Measurements from ENCODE around the gene LRRC8D. TPM values are rescaled to one million over a fixed set of nuclear protein-coding genes. Genes with fewer than 3 reads are reported as not detected.
"Not testable (repeated sequence)": the region's sequence is repeated elsewhere in the genome, so short reads cannot be mapped to it uniquely, and the experiment has no call there.

The LRRC8D gene
- total RNA-seq, 4 donors from 2014 or later: 14.4 to 17.7 (median 15.7) TPM

GRCh38 chr1:89781494-89782126, 39.2 kb upstream of the LRRC8D start:
- no peak for DNase-seq (ENCODE audit: low spot score in 2 of 2)

GRCh38 chr1:89786628-89787214, 34.1 kb upstream of the LRRC8D start:
- no peak for DNase-seq (ENCODE audit: low spot score in 2 of 2)
- intact Hi-C loops (cut with DNase I; ENCODE audit: low total_unique reads): no loop called here
- TF ChIP-seq CTCF (IDR thresholded peaks at IDR 0.05): no peak
- TF ChIP-seq POLR2A (IDR thresholded peaks at IDR 0.05): no peak
- no peak overlapping the region for H3K4me3 ChIP-seq (ENCODE audit: low read depth, poor library complexity, severe bottlenecking)
- WGBS, 2 donors: 77 to 80% methylated on average over 7 of the region's 7 CpGs

More at GRCh38 chr1:89781494-89782126, 39.2 kb upstream of the LRRC8D start:
- intact Hi-C loops (cut with DNase I; ENCODE audit: low total_unique reads): no loop called here
- H3K4me3 ChIP-seq (ENCODE audit: low read depth, poor library complexity, severe bottlenecking): no peak overlapping the region
- 49 to 70% methylated on average over 4 of the region's 4 CpGs for WGBS, 2 donors
- no peak for TF ChIP-seq CTCF (IDR thresholded peaks at IDR 0.05)
- no peak for TF ChIP-seq POLR2A (IDR thresholded peaks at IDR 0.05)

- TF ChIP-seq POLR2A (IDR thresholded peaks at IDR 0.05) (no peak), CTCF (IDR thresholded peaks at IDR 0.05) (no peak)
- no peak overlapping the region for H3K4me3 ChIP-seq (ENCODE audit: low read depth, poor library complexity, severe bottlenecking)
- intact Hi-C loops (cut with DNase I; ENCODE audit: low total_unique reads): loop anchor here (5.0 kb wide), 1 partner anchor 322 kb away; no protein-coding TSS in a partner anchor
- no peak for DNase-seq (ENCODE audit: low spot score in 2 of 2)
- WGBS, 2 donors: 56 to 71% methylated on average over 2 of the region's 2 CpGs
Observed at GRCh38 chr1:89790592-89790991, 30.2 kb upstream of the LRRC8D start.

GRCh38 chr1:89791064-89791726, 29.6 kb upstream of the LRRC8D start:
- no peak for DNase-seq (ENCODE audit: low spot score in 2 of 2)
- no peak overlapping the region for H3K4me3 ChIP-seq (ENCODE audit: low read depth, poor library complexity, severe bottlenecking)
- intact Hi-C loops (cut with DNase I; ENCODE audit: low total_unique reads): loop anchor here (5.0 kb wide), 1 partner anchor 321 kb away; no protein-coding TSS in a partner anchor
- WGBS, 2 donors: 57 to 64% methylated on average over 3 of the region's 3 CpGs
- TF ChIP-seq CTCF (IDR thresholded peaks at IDR 0.05) (no peak), POLR2A (IDR thresholded peaks at IDR 0.05) (no peak)

DNA sequence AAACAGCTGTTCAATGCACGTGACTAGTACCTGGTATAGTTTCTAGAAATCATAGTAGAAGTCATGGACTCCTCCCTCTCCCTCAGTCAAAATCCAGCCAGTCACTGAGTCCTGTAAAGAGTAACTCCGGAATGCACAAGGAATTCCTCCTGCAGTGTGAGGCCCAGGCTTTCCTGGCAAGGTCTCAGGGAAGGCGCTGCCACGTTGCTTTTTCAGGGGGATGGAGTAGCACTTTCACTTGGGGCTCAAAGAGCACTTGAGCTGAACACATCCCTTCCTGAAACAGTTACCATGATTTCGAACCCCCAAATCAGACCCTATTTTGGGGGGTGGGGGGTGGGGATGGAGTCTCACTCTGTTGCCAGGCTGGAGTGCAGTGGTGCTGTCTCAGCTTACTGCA, 26.4 kb upstream of the LRRC8D start:
- DNase-seq (ENCODE audit: low spot score in 2 of 2): no peak
- 60 to 77% methylated on average over 5 of the region's 5 CpGs for WGBS, 2 donors
- H3K4me3 ChIP-seq (ENCODE audit: low read depth, poor library complexity, severe bottlenecking): no peak overlapping the region
- TF ChIP-seq CTCF (IDR thresholded peaks at IDR 0.05) (no peak), POLR2A (IDR thresholded peaks at IDR 0.05) (no peak)
- intact Hi-C loops (cut with DNase I; ENCODE audit: low total_unique reads): loop anchor here (5.0 kb wide), 1 partner anchor 318 kb away; no protein-coding TSS in a partner anchor

GRCh38 chr1:89795571-89795970, 25.3 kb upstream of the LRRC8D start:
- intact Hi-C loops (cut with DNase I; ENCODE audit: low total_unique reads); H3K4me3 ChIP-seq (ENCODE audit: low read depth, poor library complexity, severe bottlenecking); DNase-seq (ENCODE audit: low spot score in 2 of 2): not testable (repeated sequence)
- 85 to 92% methylated on average over 4 of the region's 4 CpGs for WGBS, 2 donors

DNA sequence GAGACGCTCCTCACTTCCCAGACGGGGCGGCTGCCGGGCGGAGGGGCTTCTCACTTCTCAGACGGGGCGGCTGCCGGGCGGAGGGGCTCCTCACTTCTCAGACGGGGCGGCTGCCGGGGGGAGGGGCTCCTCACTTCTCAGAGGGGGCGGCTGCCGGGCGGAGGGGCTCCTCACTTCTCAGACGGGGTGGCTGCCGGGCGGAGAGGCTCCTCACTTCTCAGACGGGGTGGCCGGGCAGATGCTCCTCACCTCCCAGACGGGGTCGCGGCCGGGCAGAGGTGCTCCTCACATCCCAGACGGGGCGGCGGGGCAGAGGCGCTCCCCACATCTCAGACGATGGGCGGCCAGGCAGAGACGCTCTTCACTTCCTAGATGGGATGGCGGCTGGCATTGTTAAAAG, 23.0 kb upstream of the LRRC8D start:
- H3K4me3 ChIP-seq (ENCODE audit: low read depth, poor library complexity, severe bottlenecking); DNase-seq (ENCODE audit: low spot score in 2 of 2); intact Hi-C loops (cut with DNase I; ENCODE audit: low total_unique reads): not testable (repeated sequence)
- 96 to 97% methylated on average over 17 of the region's 32 CpGs for WGBS, 2 donors

Measured in lower leg skin (tissue), 4 donors.